Kidney epithelial cell (primary cell): ENCODE results near the gene ROPN1L. TPM values are rescaled to one million over a fixed set of nuclear protein-coding genes. Genes with fewer than 3 reads are reported as not detected.
"Not testable (repeated sequence)": the region's sequence is repeated elsewhere in the genome, so short reads cannot be mapped to it uniquely, and the experiment has no call there.

Experiments used
- DNase-seq: peaks from one replicate; pipeline ENCODE4 v3.0.0-alpha.2; 2010; ENCODE audit warnings: low read depth
- H3K27me3 ChIP-seq: 2 replicates; pipeline ENCODE4 v1.6.0; 2011; ENCODE audit warnings: low read length; ENCODE audit not compliant: control insufficient read depth, insufficient read depth
- H3K36me3 ChIP-seq: 2 replicates; pipeline ENCODE4 v1.5.1; 2011; ENCODE audit warnings: low read length; ENCODE audit not compliant: control insufficient read depth, insufficient read depth
- H3K4me3 ChIP-seq: 2 replicates; pipeline ENCODE4 v1.5.1; 2011; ENCODE audit warnings: low read depth, mild to moderate bottlenecking, control low read depth, low read length
- CTCF ChIP-seq: IDR thresholded peaks from 2 replicates; pipeline ENCODE4 v1.5.1; 2011; ENCODE audit warnings: mild to moderate bottlenecking, moderate library complexity, low read length, control low read depth, inconsistent platforms; ENCODE audit not compliant: insufficient read depth, poor library complexity, severe bottlenecking
- total RNA-seq: library from RNA; depleted of rRNA; stranded (reverse); fragments of >200 nt; gene quantifications from 2 replicates; pipeline ENCODE4 v1.2.3, GENCODE V29; 2015

ROPN1L gene
- 0.21 TPM in 1 of 2 replicates, not detected in the other for total RNA-seq

DNA sequence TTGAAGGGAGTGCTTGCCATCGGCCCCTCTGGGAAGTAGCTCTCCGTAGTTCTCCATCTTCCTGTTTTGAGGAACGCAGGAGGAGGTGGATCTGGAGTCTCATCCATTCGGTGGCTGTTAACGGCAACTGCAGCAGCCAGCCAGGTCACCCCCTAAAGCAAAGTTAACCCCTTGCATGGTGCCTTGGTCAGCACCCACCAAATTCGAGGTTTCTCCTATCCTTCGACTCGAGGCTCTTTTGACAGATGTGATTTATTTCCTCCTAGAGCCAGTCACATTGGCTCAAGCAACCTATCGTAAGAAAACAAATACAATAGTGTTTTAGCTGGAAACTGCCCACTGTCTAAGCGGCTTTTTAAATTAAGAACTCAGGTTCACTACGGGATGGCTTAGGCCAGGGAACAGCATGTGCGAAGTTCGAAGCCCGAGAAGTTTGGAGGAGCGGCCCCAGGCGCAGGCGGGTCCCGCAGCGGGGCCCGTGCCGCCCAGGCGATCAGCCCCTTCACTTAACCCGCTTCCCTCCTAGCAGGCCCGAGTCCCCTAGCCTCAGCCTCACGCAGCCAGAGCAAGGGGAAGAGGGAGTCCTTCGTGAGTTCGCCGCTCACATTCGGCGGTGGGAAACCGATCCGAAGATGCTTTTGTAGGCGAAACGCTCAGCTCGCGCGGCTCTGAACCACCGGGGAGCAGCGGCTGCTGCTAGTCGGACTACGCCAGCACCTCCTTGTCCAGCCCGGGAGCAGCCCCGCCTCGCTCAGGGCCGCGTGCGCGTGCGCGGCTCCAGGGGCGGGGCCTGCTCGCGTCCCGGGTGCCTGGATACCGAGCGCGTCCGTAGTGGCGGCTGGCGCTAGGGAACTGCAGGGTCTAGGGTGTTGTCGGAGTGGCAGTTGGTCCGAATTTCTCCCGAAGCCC is at the start of gene ROPN1L:
Gene ROPN1L (plus strand): TSS at position 797 of the 909 bp plus-strand sequence. CDS start 289 bp downstream, outside the sequence.
- Histone ChIP-seq H3K36me3 (no peaks in the 10 kb centered on the region), H3K4me3 (peak within 1 kb of the TSS; percentile 58), H3K27me3 (no peaks in the 10 kb centered on the region)
- DNase-seq, result peak; percentile 49
- no peak for TF ChIP-seq CTCF

- not testable (repeated sequence) for DNase-seq, H3K36me3 ChIP-seq, H3K4me3 ChIP-seq, H3K27me3 ChIP-seq
Observed at GRCh38 chr5:10392567-10393328, 48.9 kb upstream of the ROPN1L start.

DNA sequence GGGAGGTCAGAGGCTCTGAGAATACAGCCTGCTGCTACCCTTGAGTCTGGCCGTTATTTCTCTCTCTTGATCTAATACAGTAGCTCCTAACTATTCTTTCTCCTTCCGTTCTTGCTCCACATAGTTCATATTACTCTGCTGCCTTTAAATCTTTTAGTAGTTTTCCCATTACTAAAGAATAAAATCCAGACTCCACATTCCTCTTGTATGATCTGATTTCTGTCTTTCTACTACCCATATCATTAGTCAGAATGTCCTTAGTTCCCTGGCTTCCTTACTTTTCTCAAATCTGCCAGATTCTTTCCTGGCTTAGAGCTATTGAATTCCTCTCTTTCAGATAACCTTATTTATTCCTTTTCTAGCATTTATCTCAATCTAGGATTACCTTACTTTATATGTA is 48.2 kb upstream of the ROPN1L start:
- no peaks in the 10 kb centered on the region for H3K36me3 ChIP-seq
- no peaks in the 10 kb centered on the region for H3K27me3 ChIP-seq
- DNase-seq, result no peak
- no peak overlapping the region for H3K4me3 ChIP-seq
- TF ChIP-seq CTCF, result no peak

DNA sequence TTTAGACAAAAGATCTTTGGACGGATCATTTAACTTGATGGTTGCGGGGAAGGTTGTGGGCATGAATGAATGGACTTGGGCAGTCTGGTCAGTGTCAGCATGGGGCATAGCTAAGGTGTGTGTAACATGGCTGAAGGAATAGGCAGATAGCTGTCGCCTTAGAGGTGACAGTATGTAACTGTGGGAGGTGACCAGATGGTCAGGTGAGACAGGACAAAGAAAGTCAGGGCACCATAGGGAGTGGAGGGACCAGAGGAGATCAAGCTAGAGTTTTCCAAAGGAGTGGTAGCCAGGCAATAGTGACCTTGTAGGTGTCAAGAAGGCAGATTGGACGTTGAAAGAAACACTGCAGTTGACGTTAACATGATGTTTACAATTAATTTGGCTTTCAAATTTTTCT is 45.1 kb upstream of the ROPN1L start:
- DNase-seq, result no peak
- Histone ChIP-seq H3K4me3 (no peak overlapping the region), H3K27me3 (no peaks in the 10 kb centered on the region), H3K36me3 (no peaks in the 10 kb centered on the region)
- TF ChIP-seq CTCF, result no peak

DNA sequence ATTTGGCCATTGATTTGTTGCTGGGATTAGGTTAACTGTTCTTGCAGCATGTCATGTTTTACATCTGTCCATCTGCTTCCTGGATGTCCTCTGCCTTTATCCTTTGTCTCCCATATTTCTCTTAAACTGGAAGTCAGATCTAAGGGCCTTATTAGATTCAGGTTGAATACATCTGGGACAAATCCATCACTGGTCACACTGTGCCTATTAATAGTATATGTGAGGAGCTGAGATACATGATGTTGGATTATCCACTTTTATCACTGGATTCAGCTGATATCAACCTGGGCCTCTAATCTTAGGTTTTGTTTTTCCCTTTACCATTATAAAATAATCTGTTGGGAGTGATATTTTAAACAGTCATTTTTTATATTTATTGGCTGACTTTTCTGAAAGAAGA is 41.8 kb upstream of the ROPN1L start:
- TF ChIP-seq CTCF, result no peak
- H3K27me3 ChIP-seq, result no peaks in the 10 kb centered on the region
- H3K36me3 ChIP-seq, result no peaks in the 10 kb centered on the region
- DNase-seq, result no peak
- H3K4me3 ChIP-seq, result no peak overlapping the region

- DNase-seq, result no peak
- Histone ChIP-seq H3K4me3 (no peak overlapping the region), H3K36me3 (no peaks in the 10 kb centered on the region), H3K27me3 (no peaks in the 10 kb centered on the region)
- TF ChIP-seq CTCF, result no peak
Observed at GRCh38 chr5:10400411-10400810, 41.3 kb upstream of the ROPN1L start.
